ENCODE data around the gene SENP5.
"Not testable (repeated sequence)": the region's sequence is repeated elsewhere in the genome, so short reads cannot be mapped to it uniquely, and the experiment has no call there.

The SENP5 gene

DNA sequence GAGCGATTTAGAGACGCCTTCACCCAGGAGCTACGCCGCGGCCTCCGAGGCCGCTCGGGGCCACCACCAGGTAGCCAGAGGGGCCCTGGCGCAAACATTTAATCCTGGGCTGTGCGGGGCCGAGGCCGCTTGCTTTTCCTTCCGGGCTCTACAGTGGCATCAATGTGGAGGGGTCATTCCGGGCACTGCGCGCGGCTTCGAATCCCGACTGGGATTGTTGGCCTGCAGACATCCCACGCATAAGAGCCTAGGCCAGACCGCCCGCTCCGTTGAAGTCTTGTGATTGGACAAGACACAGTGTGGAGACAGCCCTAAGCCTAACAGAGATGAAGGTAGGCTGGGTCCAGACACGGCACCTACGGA, 75.2 kb downstream of the SENP5 start:
- peak in 1 of 2 donors; percentile 28 for DNase-seq

DNA sequence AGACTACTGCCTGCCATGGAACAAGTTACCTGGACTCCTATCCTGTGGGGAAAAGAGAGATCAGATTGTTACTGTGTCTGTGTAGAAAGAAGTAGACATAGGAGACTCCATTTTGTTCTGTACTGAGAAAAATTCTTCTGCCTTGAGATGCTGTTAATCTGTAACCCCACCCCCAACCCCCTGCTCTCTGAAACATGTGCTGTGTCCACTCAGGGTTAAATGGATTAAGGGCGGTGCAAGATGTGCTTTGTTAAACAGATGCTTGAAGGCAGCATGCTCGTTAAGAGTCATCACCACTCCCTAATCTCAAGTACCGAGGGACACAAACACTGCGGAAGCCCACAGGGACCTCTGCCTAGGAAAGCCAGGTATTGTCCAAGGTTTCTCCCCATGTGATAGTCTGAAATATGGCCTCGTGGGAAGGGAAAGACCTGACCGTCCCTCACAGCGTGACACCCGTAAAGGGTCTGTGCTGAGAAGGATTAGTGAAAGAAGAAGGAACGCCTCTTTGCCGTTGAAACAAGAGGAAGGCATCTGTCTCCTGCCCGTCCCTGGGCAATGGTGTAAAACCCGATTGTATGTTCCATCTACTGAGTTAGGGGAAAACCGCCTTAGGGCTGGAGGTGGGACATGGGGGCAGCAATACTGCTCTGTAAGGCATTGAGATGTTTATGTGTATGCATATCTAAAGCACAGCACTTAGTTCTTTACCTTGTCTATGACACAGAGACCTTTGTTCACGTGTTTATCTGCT, 76.5 kb downstream of the SENP5 start:
- not testable (repeated sequence) for DNase-seq

DNA sequence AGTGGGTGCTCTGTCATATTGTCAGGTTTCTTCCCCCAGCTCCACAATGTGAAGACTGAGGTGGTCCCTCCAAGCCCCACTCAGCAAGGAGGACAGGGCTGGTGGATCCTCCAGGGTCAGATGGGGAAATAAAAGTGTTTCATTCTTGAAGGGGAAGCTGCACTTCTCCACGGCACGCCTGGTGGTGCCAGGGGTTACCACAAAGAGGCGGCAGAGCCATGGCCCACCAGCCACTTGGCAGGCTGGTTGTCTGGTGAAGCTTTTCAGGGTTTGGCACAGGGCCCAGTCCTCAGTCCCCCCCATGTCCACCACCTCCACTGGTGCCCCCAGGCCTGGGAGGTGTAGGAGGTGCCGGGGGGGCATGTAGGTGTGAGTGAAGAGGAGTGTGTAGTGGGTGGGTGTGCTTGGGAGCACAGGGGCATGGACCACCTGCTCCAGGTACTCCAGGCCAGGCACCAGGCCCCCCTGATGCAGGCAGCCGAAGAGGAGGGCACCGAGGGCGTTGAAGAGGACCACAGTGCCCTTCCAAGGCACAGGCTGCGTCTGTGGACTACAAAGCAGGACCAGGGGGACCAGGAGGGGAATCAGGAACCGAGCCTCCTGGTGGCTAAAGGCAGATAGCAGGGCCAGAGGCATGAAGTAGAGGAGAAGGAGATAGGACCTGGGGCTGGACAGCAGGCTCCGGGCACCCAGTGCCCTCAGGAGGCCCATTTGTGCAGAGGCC, 79.6 kb downstream of the SENP5 start:
- no peak for DNase-seq

DNA sequence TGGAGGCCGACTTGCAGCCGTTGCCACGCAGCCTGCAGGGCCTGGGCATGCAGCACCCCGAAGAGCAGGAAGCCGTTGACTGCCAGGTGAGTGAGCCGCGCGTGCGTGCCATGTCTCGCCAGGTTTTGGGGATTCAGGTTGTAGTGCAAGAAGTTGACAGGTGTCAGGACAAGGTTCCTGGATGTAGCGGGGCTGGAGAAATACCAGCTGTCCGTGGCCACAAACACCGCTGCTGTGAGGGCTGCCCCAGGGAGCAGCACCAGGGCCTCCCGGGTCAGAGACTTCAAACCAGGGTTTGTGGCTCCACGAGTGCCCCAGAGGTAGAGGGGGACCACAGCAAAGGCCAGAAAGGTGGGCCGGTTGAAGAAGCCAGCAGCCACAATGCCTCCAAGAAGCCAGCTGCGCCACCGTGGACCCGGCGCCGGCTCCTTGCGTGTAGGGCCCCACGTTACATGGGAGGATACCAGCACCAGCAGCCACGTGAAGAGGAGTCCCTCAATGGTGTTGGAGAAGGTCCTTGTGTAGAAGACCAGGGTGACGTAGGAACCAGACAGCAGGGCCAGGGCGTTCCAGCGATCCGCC, 80.2 kb downstream of the SENP5 start:
- DNase-seq: no peak

DNA sequence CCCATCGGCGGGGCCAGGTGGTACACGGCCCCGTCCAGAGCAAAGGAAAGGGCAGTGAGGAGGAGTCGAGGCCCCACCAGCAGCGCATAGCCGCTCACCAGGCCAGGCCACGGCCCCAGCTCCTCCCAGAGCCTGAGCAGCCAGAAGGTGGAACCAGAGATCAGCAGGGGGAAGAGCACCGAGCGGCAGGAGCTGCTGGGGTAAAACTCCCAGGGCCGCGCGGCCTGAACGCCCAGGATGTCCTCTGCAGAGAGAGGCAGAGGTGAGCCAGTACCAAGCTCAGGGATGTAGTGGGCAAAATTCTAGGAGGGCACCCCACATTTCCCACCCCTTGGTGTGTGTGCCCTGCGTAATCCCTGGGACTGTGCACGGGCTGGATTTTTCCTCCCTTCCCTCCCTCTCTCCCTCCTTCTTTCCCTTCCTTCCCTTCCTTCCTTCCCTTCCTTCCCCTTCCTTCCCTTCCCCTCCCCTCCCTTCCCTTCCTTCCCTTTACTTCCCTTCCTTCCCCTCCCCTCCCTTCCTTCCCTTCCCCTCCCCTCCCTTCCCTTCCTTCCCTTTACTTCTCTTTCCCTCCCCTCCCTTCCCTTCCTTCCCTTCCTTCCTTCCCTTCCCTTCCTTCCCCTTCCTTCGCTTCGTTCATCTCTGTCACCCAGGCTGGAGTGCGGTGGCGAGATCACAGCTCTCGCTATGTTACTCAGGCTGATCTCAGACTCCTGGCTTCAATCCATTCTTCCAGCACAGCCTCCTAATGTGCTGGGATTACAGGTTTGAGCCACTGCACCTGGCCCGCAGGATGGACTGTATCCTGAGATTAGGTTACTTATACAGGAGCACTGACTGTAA, 80.9 kb downstream of the SENP5 start:
- no peak for DNase-seq

DNA sequence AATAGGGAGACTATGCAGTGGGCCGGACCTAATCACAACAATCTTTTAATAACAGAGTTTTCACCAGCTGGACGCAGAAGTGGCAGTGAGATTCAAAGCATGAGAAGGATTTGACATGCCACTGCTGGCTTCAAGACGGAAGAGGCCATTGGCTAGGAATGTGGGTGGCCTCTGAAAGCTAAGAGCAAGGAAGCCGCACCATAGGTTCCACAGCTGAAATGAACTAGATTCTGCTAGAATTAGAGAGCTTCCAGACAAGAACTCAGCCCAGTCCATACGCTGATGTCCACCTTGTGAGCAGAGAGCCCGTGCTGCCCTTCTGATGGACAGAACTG, 81.5 kb downstream of the SENP5 start:
- no peak for DNase-seq

DNA sequence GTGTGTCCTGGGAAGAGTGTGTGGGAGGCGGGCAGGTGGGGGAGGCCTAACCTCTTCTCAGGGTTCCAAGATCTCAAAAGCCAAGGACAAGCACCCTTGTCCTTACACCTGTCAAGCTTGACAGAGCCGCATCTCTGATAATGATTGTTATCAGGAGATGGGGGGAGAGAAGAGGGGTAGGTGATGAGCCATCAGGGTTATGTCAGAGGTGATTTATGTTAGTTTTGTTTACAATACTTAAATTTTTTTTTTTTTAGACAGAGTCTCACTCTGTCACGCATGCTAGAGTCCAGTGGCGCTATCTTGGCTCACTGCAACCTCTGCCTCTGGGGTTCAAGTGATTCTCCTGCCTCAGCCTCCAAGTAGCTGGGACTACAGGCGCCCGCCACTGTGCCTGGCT, 82.0 kb downstream of the SENP5 start:
- DNase-seq: no peak

DNA sequence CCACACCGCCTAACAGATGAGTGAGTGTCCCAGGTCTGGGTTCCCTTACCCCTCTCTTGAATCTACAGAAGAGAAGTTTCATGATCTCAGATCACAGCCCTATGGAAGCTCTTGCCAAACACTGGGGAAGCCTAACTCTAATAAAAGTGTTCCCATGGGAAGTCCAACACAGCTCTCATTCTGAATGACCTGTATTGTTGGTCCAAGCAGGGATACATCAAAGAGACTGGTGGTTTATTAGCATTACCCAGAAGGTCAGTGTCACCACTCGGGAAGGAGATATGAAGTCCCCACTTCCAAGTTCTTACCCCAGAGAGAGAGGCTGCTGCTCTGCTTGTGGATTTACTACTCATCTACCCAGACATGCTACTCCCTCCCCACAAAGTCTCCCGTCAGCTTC, 83.7 kb downstream of the SENP5 start:
- no peak for DNase-seq

DNA sequence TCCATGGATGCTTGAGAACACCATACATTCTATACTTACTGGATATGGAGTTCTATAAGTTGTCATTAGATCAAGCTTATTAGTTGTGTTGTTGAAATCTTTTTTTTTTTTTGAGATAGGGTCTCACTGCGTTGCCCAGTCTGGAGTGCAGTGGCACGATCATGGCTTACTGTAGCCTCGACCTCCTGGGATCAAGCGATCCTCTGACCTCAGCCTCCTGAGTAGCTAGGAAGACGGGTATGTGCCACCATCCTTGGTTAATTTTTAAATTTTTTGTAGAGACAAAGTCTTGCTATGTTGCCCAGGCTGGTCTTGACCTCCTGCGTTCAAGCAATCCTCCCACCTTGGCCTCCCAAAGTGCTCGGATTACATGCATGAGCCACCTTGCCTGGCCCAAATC, 87.1 kb downstream of the SENP5 start:
- no peak for DNase-seq

DNA sequence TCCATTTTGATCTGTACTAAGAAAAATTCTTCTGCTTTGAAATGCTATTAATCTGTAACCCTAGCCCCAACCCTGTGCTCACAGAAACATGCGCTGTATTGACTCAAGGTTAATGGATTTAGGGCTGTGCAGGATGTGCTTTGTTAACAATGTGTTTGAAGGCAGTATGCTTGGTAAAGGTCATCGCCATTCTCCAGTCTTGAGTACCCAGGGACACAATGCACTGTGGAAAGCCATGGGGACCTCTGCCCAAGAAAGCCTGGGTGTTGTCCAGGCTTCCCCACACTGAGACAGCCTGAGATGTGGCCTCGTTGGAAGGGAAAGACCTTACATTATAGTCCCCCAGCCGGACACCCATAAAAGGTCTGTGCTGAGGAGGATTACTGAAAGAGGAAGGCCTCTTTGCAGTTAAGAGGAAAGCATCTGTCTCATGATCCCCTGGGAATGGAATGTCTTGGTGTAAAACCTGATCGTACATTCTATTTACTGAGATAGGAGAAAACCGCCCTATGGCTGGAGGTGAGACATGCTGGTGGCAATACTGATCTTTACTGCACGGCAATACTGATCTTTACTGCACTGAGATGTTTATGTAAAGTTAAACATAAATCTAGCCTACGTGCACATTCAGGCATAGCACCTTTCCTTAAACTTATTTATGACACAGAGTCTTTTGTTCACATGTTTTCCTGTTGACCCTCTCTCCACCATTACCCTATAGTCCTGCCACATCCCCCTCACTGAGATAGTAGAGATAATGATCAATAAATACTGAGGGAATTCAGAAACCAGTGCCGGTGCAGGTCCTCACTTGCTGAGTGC, 94.6 kb downstream of the SENP5 start:
- DNase-seq: no peak

DNA sequence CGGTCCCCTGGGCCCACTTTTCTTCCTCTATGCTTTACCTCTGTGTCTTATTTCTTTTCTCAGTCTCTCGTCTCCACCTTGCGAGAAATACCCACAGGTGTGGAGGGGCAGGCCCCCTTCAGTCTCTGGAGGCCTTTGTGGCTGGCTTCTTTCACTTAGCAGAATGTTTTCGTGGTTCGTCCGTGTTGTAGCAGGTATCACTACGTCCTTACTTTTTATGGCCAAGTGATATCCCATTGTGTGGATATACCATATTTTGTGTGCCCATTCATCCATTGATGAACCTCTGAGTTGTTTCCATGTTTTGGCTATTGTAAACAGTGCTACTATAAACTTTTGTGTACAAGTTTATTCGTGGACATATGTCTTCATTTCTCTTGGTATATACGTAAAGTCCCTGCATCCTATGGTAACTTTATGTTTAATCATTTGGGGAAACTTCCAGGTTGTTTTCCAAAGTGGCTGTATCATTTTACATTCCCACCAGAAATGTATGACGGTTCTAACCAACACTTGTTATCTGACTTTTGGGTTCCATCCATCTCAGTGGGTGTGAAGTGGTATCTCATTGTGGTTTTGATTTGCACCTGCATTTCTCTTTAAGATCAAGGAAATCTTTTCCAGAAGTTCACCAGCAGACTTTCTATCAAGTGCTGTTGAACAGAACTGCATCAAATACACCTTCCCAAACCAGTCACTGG, 95.4 kb downstream of the SENP5 start:
- DNase-seq: no peak

DNA sequence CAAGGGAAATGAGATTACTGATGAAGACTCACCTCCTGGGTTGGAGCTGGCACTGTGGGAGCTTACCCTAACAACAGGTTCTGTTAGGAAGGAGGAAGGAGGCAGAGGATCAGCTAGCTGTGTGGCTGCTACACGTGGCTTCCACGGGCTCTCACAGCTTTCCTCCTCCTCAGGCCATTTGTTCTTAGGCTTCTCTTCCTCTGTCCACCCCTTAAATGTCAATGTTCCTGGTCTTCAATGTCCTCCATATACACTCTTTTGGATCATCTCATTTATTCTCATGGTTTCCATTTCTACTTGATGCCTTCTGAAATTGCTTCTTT, 95.9 kb downstream of the SENP5 start:
- no peak for DNase-seq

DNA sequence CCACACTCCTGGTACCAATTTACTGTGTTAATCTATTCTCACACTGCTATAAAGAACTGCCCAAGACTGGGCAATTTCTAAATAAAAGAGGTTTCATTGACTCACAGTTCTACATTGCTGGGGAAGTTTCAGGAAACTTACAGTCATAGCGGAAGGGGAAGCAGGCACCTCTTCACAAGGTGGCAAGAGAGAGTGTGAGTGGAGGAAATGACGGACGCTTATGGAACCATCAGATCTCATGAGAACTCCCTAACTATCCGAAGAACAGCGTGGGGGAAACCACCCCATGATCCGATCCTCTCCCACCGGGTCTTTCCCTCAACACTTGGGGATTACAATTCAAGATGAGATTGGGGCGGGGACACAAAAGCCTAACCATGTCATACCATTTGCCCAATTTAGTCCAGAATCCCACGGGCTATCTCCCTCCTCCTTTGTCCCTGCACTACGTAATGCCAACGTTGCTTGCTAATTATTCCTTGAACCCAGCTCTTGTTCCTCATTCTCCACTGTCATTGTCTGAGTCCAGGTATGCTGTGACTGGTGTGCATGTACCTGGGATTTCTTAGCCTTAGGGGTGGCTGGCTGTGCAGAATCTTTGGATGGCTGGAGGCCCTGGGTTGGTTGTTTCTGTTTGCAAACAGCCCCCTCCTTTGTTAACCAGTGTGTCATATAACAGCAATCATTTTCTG, 97.5 kb downstream of the SENP5 start:
- no peak for DNase-seq

DNA sequence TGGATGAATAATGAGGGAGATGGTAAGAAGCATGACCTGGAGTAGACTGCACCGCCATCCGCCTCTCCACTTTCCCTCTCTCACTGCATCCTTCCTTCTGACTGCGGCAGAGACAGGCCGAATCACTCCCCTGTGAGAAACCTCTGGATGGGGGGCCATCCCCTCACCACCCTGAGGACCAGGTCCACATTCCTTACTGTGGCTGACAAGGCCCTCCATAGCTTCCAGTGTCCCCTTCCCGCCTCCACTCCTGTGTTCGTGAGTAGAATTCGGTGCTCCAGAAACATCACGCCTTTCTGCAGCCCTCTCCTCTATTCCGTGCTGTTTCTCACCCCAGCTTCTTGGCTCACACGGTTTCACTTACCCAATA, 98.1 kb downstream of the SENP5 start:
- no peak for DNase-seq

DNA sequence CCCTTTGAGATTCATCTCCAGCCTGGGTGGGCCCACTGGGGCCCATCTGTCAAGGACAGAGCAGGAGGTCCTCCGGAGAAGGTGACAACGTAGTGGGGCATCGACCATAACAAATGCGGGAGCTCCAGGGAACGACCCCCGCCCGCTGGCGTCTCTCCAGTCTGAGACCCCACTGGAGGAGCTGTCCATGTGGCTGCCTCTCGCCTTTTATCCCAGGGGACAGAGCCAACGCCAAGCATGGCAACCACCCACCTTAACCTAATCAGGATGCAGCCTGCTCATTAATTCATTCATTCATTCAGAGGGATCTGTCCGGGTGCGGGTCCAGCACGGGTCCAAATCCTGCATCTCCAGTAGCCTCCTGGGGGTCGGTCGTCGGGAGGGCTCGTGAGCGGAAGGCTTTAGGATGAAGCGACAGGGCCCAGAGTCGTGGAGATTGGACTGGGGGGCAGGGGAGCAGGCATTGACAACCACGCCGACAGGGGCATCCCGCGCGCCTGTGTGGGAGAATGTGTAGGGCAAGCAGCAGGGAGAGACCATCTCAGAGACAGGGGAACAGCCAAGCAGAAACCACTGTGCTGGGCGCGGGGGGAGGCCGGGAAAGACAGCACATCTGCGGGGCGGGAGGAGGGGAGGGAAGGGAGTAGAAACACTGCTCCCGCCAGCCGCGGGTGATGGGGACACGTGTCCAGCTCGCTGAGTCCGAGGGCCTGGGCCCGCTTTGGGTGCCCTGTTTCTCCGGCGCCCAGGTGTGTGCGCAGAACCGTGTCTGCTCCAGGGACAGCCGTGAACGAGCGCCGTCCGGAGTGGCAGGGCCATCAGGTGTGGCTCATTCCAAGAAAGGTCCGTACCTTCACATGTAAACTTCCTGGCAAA, 99.0 kb downstream of the SENP5 start:
- DNase-seq: no peak

DNA sequence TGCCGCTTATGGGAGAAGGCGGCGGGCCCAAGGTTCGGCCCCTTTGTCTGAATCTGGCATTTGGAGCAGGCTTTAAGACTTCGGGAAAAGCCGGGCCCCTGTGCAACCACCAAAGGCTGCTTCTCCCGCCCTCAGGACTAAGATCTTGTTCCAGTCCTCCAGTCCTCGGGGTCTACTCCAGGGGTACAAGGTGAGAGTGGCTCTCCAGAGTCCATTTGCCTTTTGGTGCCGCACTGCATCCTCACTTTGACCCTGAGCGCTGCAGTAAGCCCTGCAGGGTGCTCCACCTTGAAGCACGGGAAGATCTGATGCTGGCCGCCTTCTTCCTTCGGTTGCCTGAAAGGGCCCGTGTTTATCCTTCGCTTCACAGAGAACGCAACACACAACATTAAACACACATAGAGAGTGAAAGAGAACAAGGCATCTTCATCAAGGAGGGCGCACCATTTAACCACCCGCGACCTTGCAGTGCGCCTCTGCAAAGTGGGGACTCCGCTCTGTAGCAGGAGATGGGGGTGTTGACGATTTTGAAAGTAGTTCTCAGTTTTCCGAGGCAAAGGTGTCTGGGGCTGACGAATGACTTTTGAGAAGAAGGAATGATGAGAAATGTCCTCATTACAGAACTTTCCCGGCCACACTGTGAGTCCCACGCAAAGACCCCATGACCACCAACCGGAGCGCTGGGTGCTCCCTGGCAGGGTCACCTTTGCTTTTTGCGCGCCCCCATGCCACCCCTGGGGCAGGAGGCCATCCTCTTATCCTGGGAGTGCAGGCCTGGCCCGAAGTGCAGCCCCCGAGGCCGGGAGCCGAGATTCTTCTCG, 99.9 kb downstream of the SENP5 start:
- DNase-seq: no peak

DNA sequence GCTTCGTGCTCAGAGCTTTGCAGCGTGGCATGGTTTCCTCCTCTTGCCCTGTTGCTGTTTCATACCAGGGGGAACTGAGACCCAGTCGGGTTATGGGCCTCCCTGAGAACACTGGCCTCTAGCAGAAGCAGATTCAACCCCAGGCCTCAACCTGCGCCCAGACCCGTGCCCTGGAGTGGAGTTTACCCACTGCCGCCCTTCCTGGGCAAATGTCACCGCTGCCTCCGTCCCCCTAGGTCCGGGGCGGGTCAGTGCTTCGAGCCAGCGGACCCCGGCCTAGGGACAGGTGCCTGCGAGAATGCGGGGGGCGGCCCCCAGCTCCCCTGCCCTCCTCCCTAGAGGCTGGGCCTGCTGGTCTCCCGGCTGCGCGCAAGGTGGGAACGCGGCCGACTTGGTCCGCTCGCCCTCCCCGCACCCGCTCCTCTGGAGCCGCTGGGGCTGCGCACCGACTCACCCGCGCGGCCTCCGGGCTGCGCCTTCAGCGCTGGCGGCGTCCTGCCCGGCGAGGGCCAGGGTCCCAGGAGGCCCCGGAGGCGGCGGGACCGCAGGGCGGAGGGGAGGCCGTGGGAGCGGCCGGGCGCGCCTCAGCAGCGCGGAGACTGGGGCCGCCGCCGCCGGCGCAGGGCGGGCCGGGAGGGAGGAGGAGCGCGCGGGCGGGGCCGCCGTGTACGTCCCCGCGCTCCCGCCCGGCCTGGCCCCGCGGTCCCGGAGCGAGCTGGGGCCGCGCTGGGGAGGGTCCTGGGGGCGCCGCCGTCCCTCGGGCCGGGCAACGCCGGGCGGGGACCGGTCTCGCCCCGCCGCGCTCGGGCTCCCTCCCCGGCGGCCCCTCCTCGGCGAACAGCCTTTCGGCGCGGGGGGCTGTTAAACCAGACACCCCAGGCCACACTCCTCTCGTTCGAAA, 100.8 kb downstream of the SENP5 start, which contains the start of gene PIGZ:
TSS of gene PIGZ (minus strand) at position 601 of the 901 bp plus-strand sequence. CDS start 16,802 bp downstream, outside the sequence.
- peak in 1 of 2 donors; percentile 16 for DNase-seq

DNA sequence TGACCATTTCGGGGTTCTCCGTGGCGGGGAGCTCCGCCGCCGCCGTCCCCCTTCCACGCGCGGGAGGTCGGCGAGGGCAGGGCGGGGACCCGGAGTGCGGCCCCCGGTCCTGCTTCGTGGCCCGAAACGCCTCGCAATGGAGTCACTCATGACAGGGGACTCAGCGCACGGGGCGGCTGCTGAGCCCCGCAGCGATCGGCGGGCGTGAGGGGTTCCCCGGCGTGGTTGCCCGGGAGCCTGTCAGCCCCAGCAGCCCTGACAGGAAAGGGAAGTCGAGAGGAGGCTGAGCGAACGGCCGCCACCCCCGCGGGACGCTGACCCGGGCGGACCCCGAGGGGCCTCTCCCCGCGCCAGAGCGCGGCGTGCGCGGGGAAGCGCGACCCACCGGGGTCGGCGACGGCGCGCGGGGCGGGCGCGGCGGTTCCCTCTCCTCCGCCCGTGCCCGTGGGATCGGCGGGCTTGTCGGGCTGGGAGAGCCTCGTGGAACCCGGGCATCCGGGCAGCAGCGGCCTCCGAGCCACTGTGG, 101.5 kb downstream of the SENP5 start:
- peak; percentile 28 to 37 for DNase-seq

Data from CD4-positive, alpha-beta T cell treated with Interleukin-4 for 1 hour (primary cell).